PC-3 (cell line): ENCODE measurements around the gene SPATA33. TPM values are rescaled to one million over a fixed set of nuclear protein-coding genes. Genes with fewer than 3 reads are reported as not detected.

Experiments used
- ATAC-seq: fragments of 200-7000 bp; cut with Tn5 transposase; 2 replicates; pipeline ENCODE4 v1.9.1; 2020; ENCODE audit warnings: mild to moderate bottlenecking, moderate library complexity
- BruUV-seq: library from RNA; stranded (reverse); fragments of 400-500 nt; replicated peaks from 2 replicates; lab custom pipeline; 2021; lab: Mats Ljungman, UMichigan
- CTCF ChIA-PET: fragments of 300-600 bp; sonication (Branson Sonifier 250); formaldehyde crosslinking; loops from one replicate; lab custom pipeline; 2022; ENCODE audit warnings: antibody characterized with exemption; lab: Charles Lee
- POLR2A ChIA-PET: fragments of 300-600 bp; sonication (Branson Sonifier 250); formaldehyde crosslinking; loops from one replicate; lab custom pipeline; 2022; ENCODE audit warnings: antibody characterized with exemption; ENCODE audit not compliant: unreplicated experiment; lab: Charles Lee
- DNase-seq: peaks from one replicate; pipeline ENCODE4 v3.0.0-alpha.2; 2015
- H2AFZ ChIP-seq: fragments of 300-600 bp; sonication (generic); 2 replicates; pipeline ENCODE4 v1.6.0; 2016; ENCODE audit warnings: antibody characterized with exemption, low read length
- H3F3A ChIP-seq: fragments of 300-600 bp; sonication (generic); one replicate; pipeline ENCODE4 v1.6.0; 2017; ENCODE audit warnings: antibody characterized with exemption, low read length, control low read depth, mild to moderate bottlenecking; ENCODE audit not compliant: unreplicated experiment
- H3K27ac ChIP-seq: fragments of 300-600 bp; sonication (generic); 2 replicates; pipeline ENCODE4 v1.5.1; 2016; ENCODE audit warnings: mild to moderate bottlenecking, low read length
- H3K27me3 ChIP-seq: fragments of 300-600 bp; sonication (generic); 2 replicates; pipeline ENCODE4 v1.6.1; 2016; ENCODE audit warnings: low read length, mixed read lengths
- H3K36me3 ChIP-seq: fragments of 300-600 bp; sonication (generic); 2 replicates; pipeline ENCODE4 v1.6.1; 2016; ENCODE audit warnings: low read depth, mixed run types, low read length, mixed read lengths
- H3K4me1 ChIP-seq: fragments of 300-600 bp; sonication (generic); 2 replicates; pipeline ENCODE4 v1.5.1; 2016; ENCODE audit warnings: low read length; ENCODE audit not compliant: insufficient read depth
- H3K4me2 ChIP-seq: fragments of 300-600 bp; sonication (generic); 2 replicates; pipeline ENCODE4 v1.6.0; 2016; ENCODE audit warnings: low read length
- H3K4me3 ChIP-seq: fragments of 300-600 bp; sonication (generic); 2 replicates; pipeline ENCODE4 v1.5.1; 2016; ENCODE audit warnings: mild to moderate bottlenecking, low read length, mixed read lengths
- H3K79me2 ChIP-seq: fragments of 300-600 bp; sonication (generic); 2 replicates; pipeline ENCODE4 v1.6.1; 2017; ENCODE audit warnings: low read length, mixed read lengths
- H3K9ac ChIP-seq: fragments of 300-600 bp; sonication (generic); 2 replicates; pipeline ENCODE4 v1.6.0; 2016; ENCODE audit warnings: mild to moderate bottlenecking, low read length
- H3K9me2 ChIP-seq: fragments of 300-600 bp; sonication (generic); replicated peaks from 2 replicates; pipeline ENCODE4 v1.6.1; 2016; ENCODE audit warnings: mixed run types, low read length, mixed read lengths
- H3K9me3 ChIP-seq: fragments of 300-600 bp; sonication (generic); 2 replicates; pipeline ENCODE4 v1.6.1; 2016; ENCODE audit warnings: low read length, mixed read lengths
- H4K20me1 ChIP-seq: fragments of 300-600 bp; sonication (generic); 2 replicates; pipeline ENCODE4 v1.6.1; 2016; ENCODE audit warnings: low read length, mixed read lengths
- EZH2 ChIP-seq: fragments of 300-600 bp; sonication (generic); IDR thresholded peaks from one replicate; pipeline ENCODE4 v1.6.1; 2017; ENCODE audit warnings: antibody characterized with exemption, mild to moderate bottlenecking, low read length; ENCODE audit not compliant: unreplicated experiment
- EZH2phosphoT487 ChIP-seq: fragments of 300-600 bp; sonication (generic); IDR thresholded peaks from 2 replicates; pipeline ENCODE4 v1.6.1; 2018; ENCODE audit warnings: mild to moderate bottlenecking, antibody characterized with exemption, low read length, borderline replicate concordance
- intact Hi-C: fragments of 100-400 bp; cut with micrococcal nuclease; formaldehyde crosslinking; loops from 2 replicates; pipeline ENCODE4 v1.9.0; 2023
- total RNA-seq: library from RNA; depleted of rRNA; stranded (reverse); fragments of >200 nt; gene quantifications from 2 replicates; pipeline ENCODE4 v1.2.3, GENCODE V29; 2014
- TF ChIP-seq, protein P1 (sequence below): fragments of 300-600 bp; sonication (generic); conservative IDR thresholded peaks from 2 replicates; pipeline ENCODE4 v1.5.1; 2017; ENCODE audit warnings: antibody characterized with exemption, low read depth, mild to moderate bottlenecking, low read length

Gene SPATA33
- total RNA-seq, 1 experiment from 2014 or later = 7.9 TPM

DNA sequence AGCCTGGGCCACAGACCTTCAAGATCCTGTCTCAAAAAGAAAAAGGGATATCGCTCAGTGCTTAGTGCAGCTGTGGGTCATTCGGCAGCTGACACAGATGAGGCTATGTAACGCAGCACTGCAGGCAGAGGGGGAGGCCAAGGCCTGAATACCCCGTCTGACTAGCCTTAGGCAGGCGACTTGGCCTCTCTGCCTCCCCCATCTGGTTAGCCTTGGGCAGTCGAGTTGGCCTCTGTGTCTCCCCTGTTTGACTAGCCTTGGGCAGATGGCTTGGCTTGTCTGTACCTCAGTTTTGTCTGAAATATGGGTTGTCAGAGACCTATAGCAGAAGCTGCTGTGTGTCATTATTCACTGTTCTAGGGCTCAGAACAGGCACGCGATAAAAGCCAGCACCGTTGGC, 10.0 kb downstream of the SPATA33 start:
- no peak overlapping the region for H3K9ac ChIP-seq
- no peak overlapping the region for H3K4me2 ChIP-seq
- H3K79me2 ChIP-seq = no peaks in the 10 kb centered on the region
- no peak for TF ChIP-seq EZH2
- TF ChIP-seq, protein P1, sequence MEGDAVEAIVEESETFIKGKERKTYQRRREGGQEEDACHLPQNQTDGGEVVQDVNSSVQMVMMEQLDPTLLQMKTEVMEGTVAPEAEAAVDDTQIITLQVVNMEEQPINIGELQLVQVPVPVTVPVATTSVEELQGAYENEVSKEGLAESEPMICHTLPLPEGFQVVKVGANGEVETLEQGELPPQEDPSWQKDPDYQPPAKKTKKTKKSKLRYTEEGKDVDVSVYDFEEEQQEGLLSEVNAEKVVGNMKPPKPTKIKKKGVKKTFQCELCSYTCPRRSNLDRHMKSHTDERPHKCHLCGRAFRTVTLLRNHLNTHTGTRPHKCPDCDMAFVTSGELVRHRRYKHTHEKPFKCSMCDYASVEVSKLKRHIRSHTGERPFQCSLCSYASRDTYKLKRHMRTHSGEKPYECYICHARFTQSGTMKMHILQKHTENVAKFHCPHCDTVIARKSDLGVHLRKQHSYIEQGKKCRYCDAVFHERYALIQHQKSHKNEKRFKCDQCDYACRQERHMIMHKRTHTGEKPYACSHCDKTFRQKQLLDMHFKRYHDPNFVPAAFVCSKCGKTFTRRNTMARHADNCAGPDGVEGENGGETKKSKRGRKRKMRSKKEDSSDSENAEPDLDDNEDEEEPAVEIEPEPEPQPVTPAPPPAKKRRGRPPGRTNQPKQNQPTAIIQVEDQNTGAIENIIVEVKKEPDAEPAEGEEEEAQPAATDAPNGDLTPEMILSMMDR = no peak
- no peak for TF ChIP-seq EZH2phosphoT487
- no peak overlapping the region for H2AFZ ChIP-seq
- H3K9me2 ChIP-seq = no peaks in the 10 kb centered on the region
- no peaks in the 10 kb centered on the region for H3F3A ChIP-seq
- H3K4me1 ChIP-seq = no peaks in the 10 kb centered on the region
- POLR2A ChIA-PET = no interaction called here
- H3K4me3 ChIP-seq = no peak overlapping the region
- CTCF ChIA-PET = interaction anchor here (0.6 kb wide), 1 partner anchor 342 kb away, joined by 3 read pairs; no protein-coding TSS in a partner anchor
- intact Hi-C loops = no loop called here
- ATAC-seq = no peak
- H3K9me3 ChIP-seq = no peaks in the 10 kb centered on the region
- no peaks in the 10 kb centered on the region for H3K27me3 ChIP-seq
- peaks cover 5% of the 10 kb centered on the region; the same call in 1 of the 2 replicates for H3K36me3 ChIP-seq
- H4K20me1 ChIP-seq = no peaks in the 10 kb centered on the region
- no peak for DNase-seq
- BruUV-seq = no TSS peak
- H3K27ac ChIP-seq = no peak overlapping the region

DNA sequence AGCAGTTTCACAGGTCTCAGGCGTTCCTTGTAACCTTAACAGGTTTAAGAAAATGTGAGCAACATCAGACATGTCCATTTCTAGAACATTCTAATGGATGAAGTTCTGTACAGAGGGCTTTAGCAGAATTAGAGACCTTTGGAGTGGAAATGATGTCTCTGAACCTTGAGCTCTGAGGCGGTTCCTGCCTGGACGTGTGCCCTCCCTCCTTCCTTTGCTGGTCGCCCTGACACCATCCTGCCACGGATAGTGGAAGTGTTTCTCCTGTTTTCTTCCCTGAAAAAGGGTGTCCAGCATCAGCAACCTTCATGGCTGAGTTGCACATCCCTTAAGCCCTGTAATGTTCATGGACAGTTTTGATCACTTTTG, 11.1 kb downstream of the SPATA33 start:
- TF ChIP-seq EZH2 (no peak), EZH2phosphoT487 (no peak)
- TF ChIP-seq, protein P1 = no peak
- Histone ChIP-seq H3K9me2 (no peaks in the 10 kb centered on the region), H3K9me3 (no peaks in the 10 kb centered on the region), H3K9ac (no peak overlapping the region), H3K4me1 (no peaks in the 10 kb centered on the region), H2AFZ (no peak overlapping the region), H3K79me2 (no peaks in the 10 kb centered on the region), H3F3A (no peaks in the 10 kb centered on the region), H3K36me3 (peaks cover 5% of the 10 kb centered on the region; the same call in 1 of the 2 replicates), H3K27ac (no peak overlapping the region), H3K4me3 (no peak overlapping the region), H4K20me1 (no peaks in the 10 kb centered on the region), H3K4me2 (no peak overlapping the region), H3K27me3 (no peaks in the 10 kb centered on the region)
- no peak for DNase-seq
- intact Hi-C loops = no loop called here
- ATAC-seq = no peak
- BruUV-seq = no TSS peak
- ChIA-PET POLR2A (no interaction called here), CTCF (interaction anchor here (0.7 kb wide), 1 partner anchor 258 kb away, joined by 7 read pairs; no protein-coding TSS in a partner anchor)

DNA sequence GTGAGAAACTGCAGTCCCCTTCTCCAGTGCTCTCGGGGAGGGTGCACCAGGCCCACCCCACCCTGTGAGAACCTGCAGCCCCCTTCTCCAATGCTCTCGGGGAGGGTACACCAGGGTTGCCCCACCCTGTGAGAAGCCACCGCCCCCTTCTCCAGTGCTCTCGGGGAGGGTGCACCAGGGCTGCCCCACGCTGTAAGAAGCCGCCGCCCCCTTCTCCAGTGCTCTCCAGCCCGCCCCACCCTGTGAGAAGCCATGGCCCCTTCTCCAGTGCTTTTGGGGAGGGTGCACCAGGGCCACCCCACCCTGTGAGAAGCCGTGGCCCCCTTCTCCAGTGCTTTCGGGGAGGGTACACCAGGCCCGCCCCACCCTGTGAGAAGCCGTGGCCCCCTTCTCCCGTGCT, 12.1 kb downstream of the SPATA33 start:
- BruUV-seq = no TSS peak
- Histone ChIP-seq H3K27ac (no peak overlapping the region), H3K4me1 (no peaks in the 10 kb centered on the region), H3K9me2 (no peaks in the 10 kb centered on the region), H3K27me3 (no peaks in the 10 kb centered on the region), H3K9me3 (no peaks in the 10 kb centered on the region), H3F3A (no peaks in the 10 kb centered on the region), H4K20me1 (no peaks in the 10 kb centered on the region), H3K9ac (no peak overlapping the region), H3K36me3 (peaks cover 5% of the 10 kb centered on the region; the same call in 1 of the 2 replicates), H2AFZ (no peak overlapping the region), H3K4me3 (no peak overlapping the region), H3K79me2 (no peaks in the 10 kb centered on the region), H3K4me2 (no peak overlapping the region)
- no peak for ATAC-seq
- POLR2A ChIA-PET = no interaction called here
- intact Hi-C loops = no loop called here
- CTCF ChIA-PET = no interaction called here
- TF ChIP-seq, protein P1 = no peak
- TF ChIP-seq EZH2 = no peak
- DNase-seq = no peak
